Sciatic nerve (tissue), 2 donors: Measurements from ENCODE around the gene MRTO4. TPM values are rescaled to one million over a fixed set of nuclear protein-coding genes. Genes with fewer than 3 reads are reported as not detected.
"Not testable (repeated sequence)": the region's sequence is repeated elsewhere in the genome, so short reads cannot be mapped to it uniquely, and the experiment has no call there.

Experiments
- ATAC-seq: fragments of 200-7000 bp; cut with Tn5 transposase; one replicate; pipeline ENCODE4 v1.9.1; 2020; ENCODE audit warnings: mild to moderate bottlenecking, moderate library complexity
- DNase-seq: peaks from one replicate; pipeline ENCODE4 v3.0.0-alpha.2; 2020; ENCODE audit warnings: low spot score
- intact Hi-C: fragments of 100-400 bp; cut with DNase I; formaldehyde crosslinking; loops from one replicate; pipeline ENCODE4 v1.14.2; 2022
- total RNA-seq: library from RNA; stranded (reverse); fragmentation: NEBNext Ultra II Directional; extraction: Animal tissue kit (Norgen Biotek cat#: 25700); gene quantifications from one replicate; pipeline ENCODE4 v1.2.1, GENCODE V29; 2021
- donor health status: DM: no; HTN: no; CAD: no.
- donor health status: DM: no; HTN: no; CAD: no.

Gene MRTO4
- total RNA-seq, 1 donor from 2014 or later: 13.1 TPM

GRCh38 chr1:19220991-19221390, 30.6 kb upstream of the MRTO4 start:
- ATAC-seq (no peak), DNase-seq (no peak)

GRCh38 chr1:19222573-19222972, 29.0 kb upstream of the MRTO4 start:
- intact Hi-C loops: no loop called here
- no peak for ATAC-seq
- DNase-seq: no peak

More at GRCh38 chr1:19220991-19221390, 30.6 kb upstream of the MRTO4 start:
- intact Hi-C loops: no loop called here

GRCh38 chr1:19222979-19223824, 28.4 kb upstream of the MRTO4 start:
- ATAC-seq (no peak), DNase-seq (no peak)
- intact Hi-C loops: no loop called here

- ATAC-seq: no peak
- intact Hi-C loops: no loop called here
- no peak for DNase-seq
Measured at GRCh38 chr1:19229229-19229628, 22.4 kb upstream of the MRTO4 start.

GRCh38 chr1:19229828-19230325, 21.7 kb upstream of the MRTO4 start:
- no peak for ATAC-seq
- no peak for DNase-seq
- intact Hi-C loops: no loop called here

- intact Hi-C loops, DNase-seq, ATAC-seq: not testable (repeated sequence)
Measured at GRCh38 chr1:19231736-19232523, 19.7 kb upstream of the MRTO4 start.

GRCh38 chr1:19232524-19232846, 19.1 kb upstream of the MRTO4 start:
- peak; percentile 34 for ATAC-seq
- intact Hi-C loops: no loop called here
- no peak for DNase-seq

- ATAC-seq: no peak
- intact Hi-C loops: no loop called here
- DNase-seq: no peak
Measured at GRCh38 chr1:19234224-19234623, 17.4 kb upstream of the MRTO4 start.

GRCh38 chr1:19239876-19240275, 11.7 kb upstream of the MRTO4 start:
- no peak for DNase-seq
- intact Hi-C loops: no loop called here

GRCh38 chr1:19240673-19241538, 10.7 kb upstream of the MRTO4 start:
- intact Hi-C loops: no loop called here
- ATAC-seq (peak; percentile 93), DNase-seq (peak; percentile 72)

More at GRCh38 chr1:19239876-19240275, 11.7 kb upstream of the MRTO4 start:
- ATAC-seq: no peak

- DNase-seq (no peak), ATAC-seq (no peak)
- intact Hi-C loops: no loop called here
Measured at GRCh38 chr1:19250629-19251304, 838 bp upstream of the MRTO4 start.

- no peak for DNase-seq
- intact Hi-C loops: no loop called here
- no peak for ATAC-seq
Measured at GRCh38 chr1:19254416-19254815, 2.8 kb downstream of the MRTO4 start.

- intact Hi-C loops: no loop called here
- ATAC-seq (no peak), DNase-seq (no peak)
Measured at GRCh38 chr1:19255288-19255687, 3.7 kb downstream of the MRTO4 start.

GRCh38 chr1:19256301-19256700, 4.7 kb downstream of the MRTO4 start:
- ATAC-seq, intact Hi-C loops, DNase-seq: not testable (repeated sequence)

- DNase-seq: no peak
- intact Hi-C loops: no loop called here
- ATAC-seq: no peak
Measured at GRCh38 chr1:19257178-19257914, 5.7 kb downstream of the MRTO4 start.

GRCh38 chr1:19258353-19258752, 6.7 kb downstream of the MRTO4 start:
- intact Hi-C loops: no loop called here
- DNase-seq (no peak), ATAC-seq (no peak)

- DNase-seq: no peak
Measured at GRCh38 chr1:19260211-19261138, 8.9 kb downstream of the MRTO4 start.

More at GRCh38 chr1:19260211-19261138, 8.9 kb downstream of the MRTO4 start:
- intact Hi-C loops: no loop called here
- peak; percentile 39 for ATAC-seq
